DND-41 (cell line): Measurements from ENCODE around the gene DNAH8.

Experiments used
- CTCF ChIP-seq: IDR thresholded peaks from 2 replicates; pipeline ENCODE4 v1.5.1; 2012; ENCODE audit warnings: borderline replicate concordance, low read length, moderate library complexity, mild to moderate bottlenecking; ENCODE audit not compliant: poor library complexity, severe bottlenecking; ENCODE audit errors: extremely low read depth
- EZH2 ChIP-seq: IDR thresholded peaks from 3 replicates; pipeline ENCODE4 v1.6.1; 2012; ENCODE audit warnings: borderline replicate concordance, low read depth, mild to moderate bottlenecking, moderate library complexity, low read length, inconsistent platforms; ENCODE audit not compliant: severe bottlenecking

GRCh38 chr6:38824243-38824894, 109.3 kb downstream of the DNAH8 start:
- TF ChIP-seq EZH2 (no peak), CTCF (no peak)
